ENCODE results near the gene THY1. TPM values are rescaled to one million over a fixed set of nuclear protein-coding genes. Genes with fewer than 3 reads are reported as not detected.

THY1 gene
- total RNA-seq, 1 donor from 2014 or later = not detected

DNA sequence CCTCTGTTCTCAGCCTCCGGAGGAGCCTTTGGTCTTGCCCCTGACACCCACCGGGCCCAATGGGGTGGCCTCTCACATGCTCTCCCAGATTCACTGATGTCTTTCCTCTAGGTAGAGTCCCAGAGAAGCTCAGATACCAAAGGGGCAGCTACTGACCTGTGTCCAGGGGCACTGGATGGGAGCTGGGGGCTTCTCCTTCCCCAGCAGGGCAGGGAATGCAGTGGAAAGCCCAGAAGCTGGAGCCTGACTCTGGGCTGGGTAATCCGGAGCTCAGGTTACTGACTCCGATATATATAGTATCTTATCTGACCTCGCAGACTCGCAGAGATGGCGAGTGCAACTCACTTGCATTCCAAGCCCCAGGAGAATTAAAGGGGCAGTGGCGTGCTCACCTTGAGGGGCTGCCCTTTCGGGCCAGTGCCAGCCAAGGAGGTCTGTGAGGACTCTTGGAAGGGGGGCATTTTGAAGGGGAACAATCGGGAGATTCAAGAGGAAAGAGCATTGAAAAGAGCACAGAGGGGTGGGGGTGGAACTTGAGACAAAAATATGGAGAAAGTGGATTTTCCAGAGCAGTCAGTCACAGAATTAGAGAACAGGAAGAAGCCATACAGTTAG, 44.0 kb downstream of the THY1 start:
- no peaks in the 10 kb centered on the region for H3K4me1 Mint-ChIP-seq
- no peak overlapping the region for H3K4me3 Mint-ChIP-seq
- TF ChIP-seq, protein P1, sequence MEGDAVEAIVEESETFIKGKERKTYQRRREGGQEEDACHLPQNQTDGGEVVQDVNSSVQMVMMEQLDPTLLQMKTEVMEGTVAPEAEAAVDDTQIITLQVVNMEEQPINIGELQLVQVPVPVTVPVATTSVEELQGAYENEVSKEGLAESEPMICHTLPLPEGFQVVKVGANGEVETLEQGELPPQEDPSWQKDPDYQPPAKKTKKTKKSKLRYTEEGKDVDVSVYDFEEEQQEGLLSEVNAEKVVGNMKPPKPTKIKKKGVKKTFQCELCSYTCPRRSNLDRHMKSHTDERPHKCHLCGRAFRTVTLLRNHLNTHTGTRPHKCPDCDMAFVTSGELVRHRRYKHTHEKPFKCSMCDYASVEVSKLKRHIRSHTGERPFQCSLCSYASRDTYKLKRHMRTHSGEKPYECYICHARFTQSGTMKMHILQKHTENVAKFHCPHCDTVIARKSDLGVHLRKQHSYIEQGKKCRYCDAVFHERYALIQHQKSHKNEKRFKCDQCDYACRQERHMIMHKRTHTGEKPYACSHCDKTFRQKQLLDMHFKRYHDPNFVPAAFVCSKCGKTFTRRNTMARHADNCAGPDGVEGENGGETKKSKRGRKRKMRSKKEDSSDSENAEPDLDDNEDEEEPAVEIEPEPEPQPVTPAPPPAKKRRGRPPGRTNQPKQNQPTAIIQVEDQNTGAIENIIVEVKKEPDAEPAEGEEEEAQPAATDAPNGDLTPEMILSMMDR (IDR thresholded peaks at IDR 0.05) = no peak
- H3K9me3 Mint-ChIP-seq = no peaks in the 10 kb centered on the region
- ChIA-PET CTCF (interaction anchor here (1.1 to 2.0 kb wide), 2 partner anchors 14 to 22 kb away, joined by 3 to 6 read pairs; no protein-coding TSS in a partner anchor), POLR2A (no interaction called here)
- no peak for ATAC-seq (ENCODE audit: low read depth)
- peaks cover 3% of the 10 kb centered on the region for H3K27me3 Mint-ChIP-seq
- H3K27ac Mint-ChIP-seq = no peak overlapping the region
- DNase-seq = no peak
- intact Hi-C loops (cut with micrococcal nuclease) = no loop called here
- no peaks in the 10 kb centered on the region for H3K36me3 Mint-ChIP-seq (ENCODE audit: low read depth)

DNA sequence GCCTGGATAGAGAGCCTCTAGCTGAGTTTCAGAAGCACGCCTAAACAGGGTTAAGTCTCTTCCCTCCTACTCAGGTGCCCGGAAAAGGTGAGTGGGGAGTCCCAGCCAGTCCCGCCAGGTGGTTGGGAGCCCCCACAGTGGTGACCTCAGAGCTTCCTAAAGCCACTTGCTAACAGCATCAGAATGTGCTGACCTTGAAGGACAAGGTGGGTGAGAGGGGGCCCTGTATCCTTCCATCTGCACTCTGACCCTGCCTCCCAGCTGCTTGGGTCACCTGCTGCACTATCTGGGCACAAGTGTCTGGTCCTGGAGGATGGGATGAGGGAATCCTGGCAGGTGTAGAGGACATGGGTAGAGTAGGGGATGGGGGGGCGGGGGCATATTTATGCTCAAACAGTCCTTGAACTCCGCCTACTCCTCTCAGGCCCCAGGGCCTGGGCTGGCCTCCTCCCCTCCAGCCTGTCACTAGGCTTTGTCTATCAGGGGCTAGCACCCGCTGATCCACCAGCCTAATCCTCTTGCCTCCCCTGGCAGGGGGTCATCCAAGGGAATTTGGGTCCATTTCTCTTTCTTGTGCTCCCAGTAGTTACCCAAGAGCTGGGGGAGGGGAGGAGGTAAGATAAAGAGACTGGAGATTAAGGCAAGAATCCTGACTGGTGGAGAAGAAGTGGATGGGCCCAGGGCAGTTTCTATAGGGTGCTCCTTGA, 44.9 kb downstream of the THY1 start:
- H3K27me3 Mint-ChIP-seq = peaks cover 3% of the 10 kb centered on the region
- H3K27ac Mint-ChIP-seq = no peak overlapping the region
- no peaks in the 10 kb centered on the region for H3K9me3 Mint-ChIP-seq
- intact Hi-C loops (cut with micrococcal nuclease) = no loop called here
- ATAC-seq (ENCODE audit: low read depth) (no peak), DNase-seq (no peak)
- no peaks in the 10 kb centered on the region for H3K4me1 Mint-ChIP-seq
- H3K4me3 Mint-ChIP-seq = no peak overlapping the region
- ChIA-PET POLR2A (interaction anchor here (0.6 kb wide), 1 partner anchor 68 kb away, joined by 6 read pairs; no protein-coding TSS in a partner anchor), CTCF (interaction anchor here (1.1 to 2.0 kb wide), 2 partner anchors 13 to 22 kb away, joined by 3 to 6 read pairs; no protein-coding TSS in a partner anchor)
- H3K36me3 Mint-ChIP-seq (ENCODE audit: low read depth) = no peaks in the 10 kb centered on the region
- TF ChIP-seq, protein P1 (IDR thresholded peaks at IDR 0.05) = no peak

DNA sequence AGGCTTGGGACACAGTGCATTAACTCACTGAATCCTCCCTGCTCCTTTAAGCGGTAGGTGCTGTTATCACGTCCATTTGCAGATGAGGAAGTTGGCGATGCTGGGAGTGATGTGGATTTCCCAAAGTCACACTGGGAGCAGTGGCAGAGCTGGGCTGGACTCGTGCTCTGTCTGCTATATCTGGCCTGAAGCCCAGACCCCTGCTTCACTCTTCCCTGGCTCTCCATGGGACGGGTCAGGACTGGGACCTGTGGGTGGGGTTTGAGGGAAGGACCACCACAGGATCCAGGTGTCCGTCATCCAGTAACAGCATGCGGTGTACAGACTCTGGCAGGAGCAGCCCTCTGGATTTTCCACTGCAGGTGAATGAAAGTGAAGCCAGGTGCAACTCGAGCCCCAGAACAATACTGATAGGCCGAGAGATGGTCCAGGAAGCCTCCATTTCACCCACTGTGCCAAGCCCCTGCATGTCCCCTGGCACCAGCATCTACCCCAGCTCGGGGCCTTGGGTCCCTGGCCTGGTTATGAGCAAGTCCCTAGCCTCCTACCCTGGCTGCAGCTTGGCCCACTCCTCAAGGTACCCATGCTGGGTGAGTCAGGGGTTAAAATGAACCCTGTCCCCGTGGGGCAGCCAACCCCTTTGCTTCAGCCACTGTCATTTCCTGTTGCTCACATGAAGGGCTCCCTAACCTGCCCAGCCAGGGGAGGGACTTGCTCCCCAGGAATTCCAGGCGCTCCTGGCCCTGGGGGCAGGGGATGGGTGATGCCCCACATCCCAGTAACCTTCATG, 45.7 kb downstream of the THY1 start:
- no peaks in the 10 kb centered on the region for H3K36me3 Mint-ChIP-seq (ENCODE audit: low read depth)
- no peaks in the 10 kb centered on the region for H3K4me1 Mint-ChIP-seq
- TF ChIP-seq, protein P1 (IDR thresholded peaks at IDR 0.05) = no peak
- ChIA-PET POLR2A (interaction anchor here (0.6 kb wide), 1 partner anchor 67 kb away, joined by 6 read pairs; no protein-coding TSS in a partner anchor), CTCF (interaction anchor here (2.0 to 3.4 kb wide), 2 partner anchors 21 kb away, joined by 6 to 18 read pairs; no protein-coding TSS in a partner anchor)
- ATAC-seq (ENCODE audit: low read depth) (no peak), DNase-seq (no peak)
- H3K27ac Mint-ChIP-seq = no peak overlapping the region
- no peak overlapping the region for H3K4me3 Mint-ChIP-seq
- H3K27me3 Mint-ChIP-seq = peaks cover 3% of the 10 kb centered on the region
- no peaks in the 10 kb centered on the region for H3K9me3 Mint-ChIP-seq
- intact Hi-C loops (cut with micrococcal nuclease) = no loop called here

DNA sequence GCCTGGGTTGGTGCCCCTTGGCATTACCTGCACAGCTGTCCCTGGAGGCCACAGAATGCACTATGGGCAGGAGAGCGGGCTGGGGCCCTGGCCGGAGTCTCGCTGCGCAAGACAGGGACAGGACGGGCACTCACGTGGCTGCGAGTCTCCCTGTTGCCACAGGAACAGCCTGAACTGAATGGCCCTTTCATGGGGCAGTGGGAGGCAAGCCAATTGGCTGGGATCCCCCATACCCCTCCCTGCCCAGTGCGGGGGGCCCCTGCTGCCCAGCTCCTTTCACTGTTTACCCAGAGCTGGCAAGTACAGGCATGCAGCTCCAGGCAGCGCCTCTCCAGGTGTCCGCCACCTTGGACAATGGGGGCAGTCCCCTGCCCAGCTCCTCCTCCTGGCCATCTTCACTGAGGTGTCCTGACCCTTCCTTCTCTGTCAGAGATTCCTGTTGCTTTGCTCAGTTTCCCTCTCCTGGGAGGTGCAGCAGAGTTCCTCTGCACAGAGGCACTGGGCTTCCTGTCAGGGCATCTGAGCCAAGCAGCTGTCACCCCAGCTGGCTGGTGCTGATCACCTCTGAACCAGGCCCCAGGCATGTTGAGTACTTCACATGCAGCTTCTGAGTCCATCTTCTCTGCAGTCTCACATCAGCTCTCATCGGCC, 46.6 kb downstream of the THY1 start:
- Mint-ChIP-seq H3K4me1 (no peaks in the 10 kb centered on the region), H3K27ac (no peak overlapping the region), H3K9me3 (no peaks in the 10 kb centered on the region), H3K36me3 (ENCODE audit: low read depth) (no peaks in the 10 kb centered on the region), H3K4me3 (no peak overlapping the region), H3K27me3 (peaks cover 6% of the 10 kb centered on the region)
- ChIA-PET POLR2A (interaction anchor here (0.6 kb wide), 1 partner anchor 153 kb away, joined by 5 read pairs; no protein-coding TSS in a partner anchor), CTCF (interaction anchor here (1.4 to 3.4 kb wide), 2 partner anchors 15 to 20 kb away, joined by 3 to 18 read pairs; no protein-coding TSS in a partner anchor)
- ATAC-seq (ENCODE audit: low read depth) (no peak), DNase-seq (no peak)
- intact Hi-C loops (cut with micrococcal nuclease) = no loop called here
- TF ChIP-seq, protein P1 (IDR thresholded peaks at IDR 0.05) = no peak

All from activated B cell treated with CpG ODN at 0.5 μM for 24 hours (primary cell).